ENCODE results near the gene PPIL4.

GRCh38 chr6:149510793-149511512 lies 34.9 kb downstream of the PPIL4 start:
- TF ChIP-seq, protein P1, sequence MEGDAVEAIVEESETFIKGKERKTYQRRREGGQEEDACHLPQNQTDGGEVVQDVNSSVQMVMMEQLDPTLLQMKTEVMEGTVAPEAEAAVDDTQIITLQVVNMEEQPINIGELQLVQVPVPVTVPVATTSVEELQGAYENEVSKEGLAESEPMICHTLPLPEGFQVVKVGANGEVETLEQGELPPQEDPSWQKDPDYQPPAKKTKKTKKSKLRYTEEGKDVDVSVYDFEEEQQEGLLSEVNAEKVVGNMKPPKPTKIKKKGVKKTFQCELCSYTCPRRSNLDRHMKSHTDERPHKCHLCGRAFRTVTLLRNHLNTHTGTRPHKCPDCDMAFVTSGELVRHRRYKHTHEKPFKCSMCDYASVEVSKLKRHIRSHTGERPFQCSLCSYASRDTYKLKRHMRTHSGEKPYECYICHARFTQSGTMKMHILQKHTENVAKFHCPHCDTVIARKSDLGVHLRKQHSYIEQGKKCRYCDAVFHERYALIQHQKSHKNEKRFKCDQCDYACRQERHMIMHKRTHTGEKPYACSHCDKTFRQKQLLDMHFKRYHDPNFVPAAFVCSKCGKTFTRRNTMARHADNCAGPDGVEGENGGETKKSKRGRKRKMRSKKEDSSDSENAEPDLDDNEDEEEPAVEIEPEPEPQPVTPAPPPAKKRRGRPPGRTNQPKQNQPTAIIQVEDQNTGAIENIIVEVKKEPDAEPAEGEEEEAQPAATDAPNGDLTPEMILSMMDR (IDR thresholded peaks at IDR 0.05), result no peak
- no peak for TF ChIP-seq MXD4 (CRISPR knock-in tag; IDR thresholded peaks at IDR 0.05; ENCODE audit: borderline replicate concordance)
- TF ChIP-seq, protein P2, sequence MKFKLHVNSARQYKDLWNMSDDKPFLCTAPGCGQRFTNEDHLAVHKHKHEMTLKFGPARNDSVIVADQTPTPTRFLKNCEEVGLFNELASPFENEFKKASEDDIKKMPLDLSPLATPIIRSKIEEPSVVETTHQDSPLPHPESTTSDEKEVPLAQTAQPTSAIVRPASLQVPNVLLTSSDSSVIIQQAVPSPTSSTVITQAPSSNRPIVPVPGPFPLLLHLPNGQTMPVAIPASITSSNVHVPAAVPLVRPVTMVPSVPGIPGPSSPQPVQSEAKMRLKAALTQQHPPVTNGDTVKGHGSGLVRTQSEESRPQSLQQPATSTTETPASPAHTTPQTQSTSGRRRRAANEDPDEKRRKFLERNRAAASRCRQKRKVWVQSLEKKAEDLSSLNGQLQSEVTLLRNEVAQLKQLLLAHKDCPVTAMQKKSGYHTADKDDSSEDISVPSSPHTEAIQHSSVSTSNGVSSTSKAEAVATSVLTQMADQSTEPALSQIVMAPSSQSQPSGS (CRISPR knock-in tag; IDR thresholded peaks at IDR 0.05; ENCODE audit: borderline replicate concordance, low read depth), result no peak
- TF ChIP-seq, protein P3, sequence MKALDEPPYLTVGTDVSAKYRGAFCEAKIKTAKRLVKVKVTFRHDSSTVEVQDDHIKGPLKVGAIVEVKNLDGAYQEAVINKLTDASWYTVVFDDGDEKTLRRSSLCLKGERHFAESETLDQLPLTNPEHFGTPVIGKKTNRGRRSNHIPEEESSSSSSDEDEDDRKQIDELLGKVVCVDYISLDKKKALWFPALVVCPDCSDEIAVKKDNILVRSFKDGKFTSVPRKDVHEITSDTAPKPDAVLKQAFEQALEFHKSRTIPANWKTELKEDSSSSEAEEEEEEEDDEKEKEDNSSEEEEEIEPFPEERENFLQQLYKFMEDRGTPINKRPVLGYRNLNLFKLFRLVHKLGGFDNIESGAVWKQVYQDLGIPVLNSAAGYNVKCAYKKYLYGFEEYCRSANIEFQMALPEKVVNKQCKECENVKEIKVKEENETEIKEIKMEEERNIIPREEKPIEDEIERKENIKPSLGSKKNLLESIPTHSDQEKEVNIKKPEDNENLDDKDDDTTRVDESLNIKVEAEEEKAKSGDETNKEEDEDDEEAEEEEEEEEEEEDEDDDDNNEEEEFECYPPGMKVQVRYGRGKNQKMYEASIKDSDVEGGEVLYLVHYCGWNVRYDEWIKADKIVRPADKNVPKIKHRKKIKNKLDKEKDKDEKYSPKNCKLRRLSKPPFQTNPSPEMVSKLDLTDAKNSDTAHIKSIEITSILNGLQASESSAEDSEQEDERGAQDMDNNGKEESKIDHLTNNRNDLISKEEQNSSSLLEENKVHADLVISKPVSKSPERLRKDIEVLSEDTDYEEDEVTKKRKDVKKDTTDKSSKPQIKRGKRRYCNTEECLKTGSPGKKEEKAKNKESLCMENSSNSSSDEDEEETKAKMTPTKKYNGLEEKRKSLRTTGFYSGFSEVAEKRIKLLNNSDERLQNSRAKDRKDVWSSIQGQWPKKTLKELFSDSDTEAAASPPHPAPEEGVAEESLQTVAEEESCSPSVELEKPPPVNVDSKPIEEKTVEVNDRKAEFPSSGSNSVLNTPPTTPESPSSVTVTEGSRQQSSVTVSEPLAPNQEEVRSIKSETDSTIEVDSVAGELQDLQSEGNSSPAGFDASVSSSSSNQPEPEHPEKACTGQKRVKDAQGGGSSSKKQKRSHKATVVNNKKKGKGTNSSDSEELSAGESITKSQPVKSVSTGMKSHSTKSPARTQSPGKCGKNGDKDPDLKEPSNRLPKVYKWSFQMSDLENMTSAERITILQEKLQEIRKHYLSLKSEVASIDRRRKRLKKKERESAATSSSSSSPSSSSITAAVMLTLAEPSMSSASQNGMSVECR (CRISPR knock-in tag; IDR thresholded peaks at IDR 0.05; ENCODE audit: borderline replicate concordance), result no peak
- no peak for TF ChIP-seq ZNF423 (CRISPR knock-in tag; IDR thresholded peaks at IDR 0.05)
- TF ChIP-seq ZBTB21 (CRISPR knock-in tag; IDR thresholded peaks at IDR 0.05; ENCODE audit: borderline replicate concordance), result no peak

Data from WTC11 (cell line).